Skeletal muscle satellite cell (primary cell): ENCODE results near the gene MESP1. TPM values are rescaled to one million over a fixed set of nuclear protein-coding genes. Genes with fewer than 3 reads are reported as not detected.
A peak's percentile ranks its signal among the peaks of the same experiment; 100 is the strongest.
"Not testable (repeated sequence)": the region's sequence is repeated elsewhere in the genome, so short reads cannot be mapped to it uniquely, and the experiment has no call there.

Experiments
- H3K27me3 ChIP-seq: 2 replicates; pipeline ENCODE4 v1.7.0; 2013; ENCODE audit warnings: low read length; ENCODE audit not compliant: control insufficient read depth, insufficient read depth
- H3K36me3 ChIP-seq: 2 replicates; pipeline ENCODE4 v1.7.0; 2013; ENCODE audit warnings: mild to moderate bottlenecking, control low read depth, low read length; ENCODE audit not compliant: insufficient read depth
- H3K4me1 ChIP-seq: 2 replicates; pipeline ENCODE4 v1.7.0; 2013; ENCODE audit warnings: low read length; ENCODE audit not compliant: control insufficient read depth, insufficient read depth
- H3K4me2 ChIP-seq: 2 replicates; pipeline ENCODE4 v1.7.0; 2013; ENCODE audit warnings: mild to moderate bottlenecking, low read length
- H3K4me3 ChIP-seq: 2 replicates; pipeline ENCODE4 v1.7.0; 2013; ENCODE audit warnings: low read length
- H3K9ac ChIP-seq: 2 replicates; pipeline ENCODE4 v1.7.0; 2013; ENCODE audit warnings: mild to moderate bottlenecking, low read depth, low read length, moderate library complexity
- H3K9me3 ChIP-seq: replicated peaks from 2 replicates; pipeline ENCODE4 v1.7.0; 2013; ENCODE audit warnings: mild to moderate bottlenecking, control low read depth, low read length
- total RNA-seq: library from RNA; depleted of rRNA; stranded (reverse); fragments of >200 nt; gene quantifications from 2 replicates; pipeline ENCODE4 v1.2.3, GENCODE V29; 2012; rRNA removed

Gene MESP1
- 0.22 TPM in 1 of 2 replicates, not detected in the other for total RNA-seq

- Histone ChIP-seq H3K9ac (peak within 1 kb of the TSS; percentile 79), H3K9me3 (no peaks in the 10 kb centered on the region), H3K4me1 (peaks cover 7% of the 10 kb centered on the region), H3K36me3 (no peaks in the 10 kb centered on the region), H3K4me2 (peak within 1 kb of the TSS; percentile 90), H3K27me3 (peaks cover 10% of the 10 kb centered on the region), H3K4me3 (peak within 1 kb of the TSS; percentile 89)
Measured at GRCh38 chr15:89750560-89751542, at the start of gene MESP1. Gene MESP1, minus strand, starts transcription at chr15:89751249. Its CDS starts 18 bp downstream, at chr15:89751231.

- Histone ChIP-seq H3K27me3 (no peaks in the 10 kb centered on the region), H3K36me3 (peaks cover 92% of the 10 kb centered on the region)
Measured at GRCh38 chr15:89799918-89800498, 49.0 kb upstream of the MESP1 start.

GRCh38 chr15:89799011-89799911 is 48.2 kb upstream of the MESP1 start:
- Histone ChIP-seq H3K4me2 (no peak overlapping the region), H3K27me3 (no peaks in the 10 kb centered on the region), H3K9me3 (no peaks in the 10 kb centered on the region), H3K36me3 (peaks cover 92% of the 10 kb centered on the region), H3K4me3 (no peak overlapping the region), H3K9ac (no peak overlapping the region), H3K4me1 (peaks cover 19% of the 10 kb centered on the region)

More at GRCh38 chr15:89799918-89800498, 49.0 kb upstream of the MESP1 start:
- H3K4me3 ChIP-seq = no peak overlapping the region
- peaks cover 13% of the 10 kb centered on the region for H3K4me1 ChIP-seq
- no peak overlapping the region for H3K4me2 ChIP-seq
- no peak overlapping the region for H3K9ac ChIP-seq
- no peaks in the 10 kb centered on the region for H3K9me3 ChIP-seq

- Histone ChIP-seq H3K4me2 (no peak overlapping the region), H3K9me3 (no peaks in the 10 kb centered on the region), H3K4me1 (peaks cover 16% of the 10 kb centered on the region), H3K4me3 (no peak overlapping the region), H3K9ac (no peak overlapping the region), H3K36me3 (peaks cover 90% of the 10 kb centered on the region), H3K27me3 (no peaks in the 10 kb centered on the region)
Measured at GRCh38 chr15:89797678-89798201, 46.7 kb upstream of the MESP1 start.

- peaks cover 91% of the 10 kb centered on the region for H3K36me3 ChIP-seq
- H3K4me1 ChIP-seq = peaks cover 16% of the 10 kb centered on the region
- no peaks in the 10 kb centered on the region for H3K27me3 ChIP-seq
- H3K4me3 ChIP-seq = no peak overlapping the region
- no peak overlapping the region for H3K9ac ChIP-seq
- no peak overlapping the region for H3K4me2 ChIP-seq
- H3K9me3 ChIP-seq = no peaks in the 10 kb centered on the region
Measured at GRCh38 chr15:89795996-89796395, 44.9 kb upstream of the MESP1 start.

- peaks cover 16% of the 10 kb centered on the region for H3K4me1 ChIP-seq
- H3K9ac ChIP-seq = no peak overlapping the region
- peaks cover 91% of the 10 kb centered on the region for H3K36me3 ChIP-seq
- H3K4me2 ChIP-seq = peak overlapping the region; percentile 7
- no peak overlapping the region for H3K4me3 ChIP-seq
- no peaks in the 10 kb centered on the region for H3K9me3 ChIP-seq
- H3K27me3 ChIP-seq = no peaks in the 10 kb centered on the region
Measured at GRCh38 chr15:89794627-89795241, 43.7 kb upstream of the MESP1 start.

GRCh38 chr15:89792106-89792805 is 41.2 kb upstream of the MESP1 start:
- Histone ChIP-seq H3K27me3 (no peaks in the 10 kb centered on the region), H3K9ac (no peak overlapping the region), H3K4me3 (no peak overlapping the region), H3K9me3 (no peaks in the 10 kb centered on the region), H3K4me1 (peaks cover 16% of the 10 kb centered on the region), H3K4me2 (no peak overlapping the region), H3K36me3 (peaks cover 88% of the 10 kb centered on the region)

- Histone ChIP-seq H3K9me3 (no peaks in the 10 kb centered on the region), H3K4me3 (no peak overlapping the region), H3K4me2 (no peak overlapping the region), H3K9ac (no peak overlapping the region), H3K36me3 (peaks cover 88% of the 10 kb centered on the region), H3K27me3 (no peaks in the 10 kb centered on the region), H3K4me1 (peaks cover 13% of the 10 kb centered on the region)
Measured at GRCh38 chr15:89790661-89791060, 39.6 kb upstream of the MESP1 start.

GRCh38 chr15:89790206-89790605 is 39.2 kb upstream of the MESP1 start:
- H3K9ac ChIP-seq = no peak overlapping the region
- H3K27me3 ChIP-seq = no peaks in the 10 kb centered on the region
- peaks cover 88% of the 10 kb centered on the region for H3K36me3 ChIP-seq
- no peak overlapping the region for H3K4me3 ChIP-seq
- H3K9me3 ChIP-seq = no peaks in the 10 kb centered on the region
- peaks cover 8% of the 10 kb centered on the region for H3K4me1 ChIP-seq
- no peak overlapping the region for H3K4me2 ChIP-seq

- H3K36me3 ChIP-seq = peaks cover 89% of the 10 kb centered on the region
- not testable (repeated sequence) for H3K4me1 ChIP-seq
Measured at GRCh38 chr15:89788585-89788984, 37.5 kb upstream of the MESP1 start.

More at GRCh38 chr15:89788585-89788984, 37.5 kb upstream of the MESP1 start:
- H3K4me3 ChIP-seq, H3K9me3 ChIP-seq, H3K27me3 ChIP-seq, H3K9ac ChIP-seq, H3K4me2 ChIP-seq: not testable (repeated sequence)
